Tibial nerve (tissue), 4 donors: ENCODE results near the gene CXXC1. TPM values are rescaled to one million over a fixed set of nuclear protein-coding genes. Genes with fewer than 3 reads are reported as not detected.
"Not testable (repeated sequence)": the region's sequence is repeated elsewhere in the genome, so short reads cannot be mapped to it uniquely, and the experiment has no call there.

ENCODE experiments used
- DNase-seq, 2 donors: peaks; one replicate each; pipeline ENCODE4 v3.0.0-alpha.2; 2019; ENCODE audit warnings: low spot score in 2 of 2
- H3K27ac ChIP-seq, 4 donors: fragments of 200-600 bp; sonication (generic) in 3 of 4; one replicate each; pipeline ENCODE4 v1.5.1; 2017 to 2019; ENCODE audit warnings: mild to moderate bottlenecking in 1 of 4
- H3K27me3 ChIP-seq, 2 donors: fragments of 200-600 bp; sonication (generic) in 1 of 2; one replicate each; pipeline versions ENCODE4 v1.5.1 to v1.6.0; 2017 to 2019
- H3K36me3 ChIP-seq, 3 donors: fragments of 200-600 bp; sonication (generic); one replicate each; pipeline ENCODE4 v1.5.1; 2018 to 2019
- H3K4me1 ChIP-seq, 4 donors: fragments of 200-600 bp; sonication (generic) in 3 of 4; one replicate each; pipeline ENCODE4 v1.5.1; 2017 to 2019
- H3K4me3 ChIP-seq, 4 donors: fragments of 200-600 bp; sonication (generic) in 3 of 4; one replicate each; pipeline ENCODE4 v1.5.1; 2017 to 2019; ENCODE audit warnings: mild to moderate bottlenecking in 1 of 4, moderate library complexity in 1 of 4
- H3K9me3 ChIP-seq, 4 donors: fragments of 200-600 bp; sonication (generic) in 3 of 4; one replicate each; pipeline ENCODE4 v1.5.1; 2017 to 2019
- CTCF ChIP-seq, 5 experiments: fragments of 200-600 bp in 3 of 5; fragments of 450-650 bp in 2 of 5; sonication (generic) in 3 of 5; IDR thresholded peaks; one replicate each; pipeline ENCODE4 v1.5.1; 2016 to 2019; ENCODE audit warnings: antibody characterized with exemption in 5 of 5, mild to moderate bottlenecking in 3 of 5, moderate library complexity in 2 of 5
- EP300 ChIP-seq, 2 donors: sonication (generic); formaldehyde crosslinking; IDR thresholded peaks; one replicate each; pipeline ENCODE4 v1.6.1; 2017; ENCODE audit warnings: antibody characterized with exemption in 2 of 2, mild to moderate bottlenecking in 1 of 2
- POLR2A ChIP-seq, 2 donors: fragments of 450-650 bp; IDR thresholded peaks; one replicate each; pipeline ENCODE4 v1.6.1; 2017; ENCODE audit warnings: antibody characterized with exemption in 2 of 2, mild to moderate bottlenecking in 2 of 2, moderate library complexity in 2 of 2
- WGBS, 2 donors: methylation state at CpG; one replicate each; pipeline ENCODE4 v1.1.5; 2018; 5-methylcytosine and 5-hydroxymethylcytosine counted together
- total RNA-seq, 4 donors: library from RNA; depleted of rRNA; stranded (reverse); fragments of >200 nt; gene quantifications; one replicate each; pipeline ENCODE4 v1.1.0, GENCODE V29; 2016

Gene CXXC1
- total RNA-seq, 4 donors from 2014 or later: 73.9 to 131 (median 81.6) TPM

- no peaks in the 10 kb centered on the region for H3K9me3 ChIP-seq
- H3K4me3 ChIP-seq: peak within 1 kb of the TSS; percentile 40 to 77 (median 60)
- DNase-seq: peak; percentile 74 to 79
- TF ChIP-seq EP300 (IDR thresholded peaks at IDR 0.05): peak; percentile 43 to 47
- no peak for TF ChIP-seq POLR2A (IDR thresholded peaks at IDR 0.05)
- H3K4me1 ChIP-seq: peaks cover 0 to 27% (median 11%) of the 10 kb centered on the region in 4 donors
- H3K36me3 ChIP-seq: peaks cover 4 to 24% (median 5%) of the 10 kb centered on the region in 3 donors
- 1% methylated on average over 37 of the region's 37 CpGs for WGBS, 2 donors
- no peaks in the 10 kb centered on the region for H3K27me3 ChIP-seq
- H3K27ac ChIP-seq: peak within 1 kb of the TSS in 2 of 4 donors; percentile 65 to 82
These were observed 21.2 kb downstream of the CXXC1 start, which contains the start of gene CFAP53 for GRCh38 chr18:50266248-50266704. Gene CFAP53 (minus strand): TSS chr18:50266495. CDS start chr18:50266404, 91 bp downstream.

GRCh38 chr18:50262977-50263376, 24.5 kb downstream of the CXXC1 start:
- Histone ChIP-seq H3K4me1 (peaks cover 0 to 21% (median 10%) of the 10 kb centered on the region in 4 donors), H3K27me3 (no peaks in the 10 kb centered on the region), H3K27ac (no peak overlapping the region), H3K36me3 (peaks cover 0 to 4% (median 0%) of the 10 kb centered on the region in 3 donors), H3K9me3 (peaks cover 0 to 3% (median 0%) of the 10 kb centered on the region in 4 donors), H3K4me3 (no peak overlapping the region)
- TF ChIP-seq POLR2A (IDR thresholded peaks at IDR 0.05) (no peak), CTCF (IDR thresholded peaks at IDR 0.05) (no peak), EP300 (IDR thresholded peaks at IDR 0.05) (no peak)
- DNase-seq: no peak

- Histone ChIP-seq H3K27ac (no peak overlapping the region), H3K4me3 (no peak overlapping the region), H3K36me3 (no peaks in the 10 kb centered on the region), H3K9me3 (no peaks in the 10 kb centered on the region), H3K4me1 (no peaks in the 10 kb centered on the region), H3K27me3 (no peaks in the 10 kb centered on the region)
- 73 to 75% methylated on average over 3 of the region's 3 CpGs for WGBS, 2 donors
- no peak for DNase-seq
- TF ChIP-seq POLR2A (IDR thresholded peaks at IDR 0.05) (no peak), EP300 (IDR thresholded peaks at IDR 0.05) (no peak), CTCF (IDR thresholded peaks at IDR 0.05) (no peak)
These were observed 36.6 kb downstream of the CXXC1 start for GRCh38 chr18:50250935-50251334.

GRCh38 chr18:50249576-50249975, 37.9 kb downstream of the CXXC1 start:
- H3K4me3 ChIP-seq: no peak overlapping the region
- H3K27me3 ChIP-seq: no peaks in the 10 kb centered on the region
- no peaks in the 10 kb centered on the region for H3K36me3 ChIP-seq
- DNase-seq: no peak
- no peak overlapping the region for H3K27ac ChIP-seq
- no peaks in the 10 kb centered on the region for H3K9me3 ChIP-seq
- H3K4me1 ChIP-seq: no peaks in the 10 kb centered on the region
- TF ChIP-seq POLR2A (IDR thresholded peaks at IDR 0.05) (no peak), EP300 (IDR thresholded peaks at IDR 0.05) (no peak), CTCF (IDR thresholded peaks at IDR 0.05) (no peak)

- TF ChIP-seq POLR2A (IDR thresholded peaks at IDR 0.05): no peak
- TF ChIP-seq EP300 (IDR thresholded peaks at IDR 0.05): no peak
- Histone ChIP-seq H3K36me3 (no peaks in the 10 kb centered on the region), H3K27me3 (no peaks in the 10 kb centered on the region), H3K4me1 (no peaks in the 10 kb centered on the region), H3K27ac (no peak overlapping the region), H3K9me3 (no peaks in the 10 kb centered on the region), H3K4me3 (no peak overlapping the region)
- no peak for DNase-seq
These were observed 39.9 kb downstream of the CXXC1 start for GRCh38 chr18:50247561-50247960.

GRCh38 chr18:50241768-50242167, 45.7 kb downstream of the CXXC1 start:
- H3K27me3 ChIP-seq, DNase-seq, H3K4me3 ChIP-seq, H3K27ac ChIP-seq, H3K36me3 ChIP-seq, H3K4me1 ChIP-seq: not testable (repeated sequence)
- H3K9me3 ChIP-seq: peaks cover 0 to 17% (median 0%) of the 10 kb centered on the region in 4 donors
- 75 to 81% methylated on average over 8 of the region's 8 CpGs for WGBS, 2 donors

- no peak overlapping the region for H3K4me3 ChIP-seq
- TF ChIP-seq EP300 (IDR thresholded peaks at IDR 0.05): no peak
- TF ChIP-seq POLR2A (IDR thresholded peaks at IDR 0.05): no peak
- TF ChIP-seq CTCF (IDR thresholded peaks at IDR 0.05): no peak
- 86 to 89% methylated on average over 3 of the region's 3 CpGs for WGBS, 2 donors
- no peaks in the 10 kb centered on the region for H3K27me3 ChIP-seq
- no peak overlapping the region for H3K27ac ChIP-seq
- DNase-seq: no peak
- H3K4me1 ChIP-seq: no peaks in the 10 kb centered on the region
- peaks cover 0 to 17% (median 0%) of the 10 kb centered on the region in 4 donors for H3K9me3 ChIP-seq
- H3K36me3 ChIP-seq: peaks cover 0 to 6% (median 0%) of the 10 kb centered on the region in 3 donors
These were observed 47.4 kb downstream of the CXXC1 start for GRCh38 chr18:50240080-50240563.
